H1 (cell line): ENCODE measurements around the gene HDAC3.

Experiments used
- BACH1 ChIP-seq: IDR thresholded peaks from 2 replicates; pipeline ENCODE4 v1.6.1; 2012; ENCODE audit warnings: low read length, improper control_type of control experiment
- EP300 ChIP-seq, 2 experiments: IDR thresholded peaks; 1 replicate in 1 of 2; 2 replicates in 1 of 2; pipeline ENCODE4 v1.6.1; 2011 to 2012; ENCODE audit warnings: low read depth in 2 of 2, low read length in 2 of 2, mild to moderate bottlenecking in 2 of 2, borderline replicate concordance in 1 of 2, inconsistent platforms in 1 of 2, moderate library complexity in 1 of 2
- GABPA ChIP-seq: IDR thresholded peaks from 2 replicates; pipeline ENCODE4 v1.6.1; 2011; ENCODE audit warnings: mild to moderate bottlenecking, low read length, moderate library complexity, borderline replicate concordance; ENCODE audit not compliant: insufficient read depth
- POLR2A ChIP-seq, 2 experiments: IDR thresholded peaks; 1 replicate in 1 of 2; 2 replicates in 1 of 2; pipeline ENCODE4 v1.6.1; 2011; ENCODE audit warnings: low read depth in 2 of 2, low read length in 2 of 2, mild to moderate bottlenecking in 2 of 2; ENCODE audit errors: control extremely low read depth in 1 of 2
- RFX5 ChIP-seq: IDR thresholded peaks from 2 replicates; pipeline ENCODE4 v1.6.1; 2011; ENCODE audit warnings: low read depth, low read length, improper control_type of control experiment, borderline replicate concordance
- TF ChIP-seq, protein P1 (sequence below), 3 experiments: IDR thresholded peaks; 1 replicate in 2 of 3; 2 replicates in 1 of 3; pipeline versions ENCODE4 v1.5.1 to v1.6.1; 2011; ENCODE audit warnings: low read length in 3 of 3, mild to moderate bottlenecking in 3 of 3, inconsistent platforms in 2 of 3, low read depth in 1 of 3, moderate library complexity in 1 of 3; ENCODE audit not compliant: insufficient read depth in 1 of 3; ENCODE audit errors: control extremely low read depth in 1 of 3
- TF ChIP-seq, protein P2 (sequence below): IDR thresholded peaks from 2 replicates; pipeline ENCODE4 v1.6.1; 2011; ENCODE audit warnings: low read depth, mild to moderate bottlenecking, low read length; ENCODE audit not compliant: insufficient read depth
- TF ChIP-seq, protein P3 (sequence below): IDR thresholded peaks from 2 replicates; pipeline ENCODE4 v1.6.1; 2012; ENCODE audit warnings: inconsistent platforms
- TF ChIP-seq, protein P4 (sequence below): IDR thresholded peaks from 2 replicates; pipeline ENCODE4 v1.6.1; 2012; ENCODE audit warnings: low read length, inconsistent platforms

DNA sequence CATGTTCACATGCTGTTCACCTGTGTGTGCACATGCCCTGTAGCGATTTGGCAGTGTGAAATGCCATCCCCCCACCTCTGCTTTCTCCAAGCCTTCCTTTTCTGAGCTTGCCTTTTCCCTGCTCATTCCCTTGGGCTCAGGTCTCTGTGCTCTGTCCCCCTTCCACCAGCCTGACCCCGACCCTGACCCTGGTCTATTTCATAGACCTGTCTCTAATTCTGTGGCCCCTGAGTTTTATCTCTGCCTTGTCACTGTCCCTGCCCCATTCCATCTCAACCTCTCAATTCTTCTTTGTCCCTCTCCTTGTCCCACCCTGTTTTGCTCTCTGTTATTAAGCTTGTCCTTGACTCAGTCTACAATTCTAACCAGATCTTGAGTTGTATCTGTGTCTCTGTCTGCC, 44.6 kb upstream of the HDAC3 start:
- TF ChIP-seq, protein P1, sequence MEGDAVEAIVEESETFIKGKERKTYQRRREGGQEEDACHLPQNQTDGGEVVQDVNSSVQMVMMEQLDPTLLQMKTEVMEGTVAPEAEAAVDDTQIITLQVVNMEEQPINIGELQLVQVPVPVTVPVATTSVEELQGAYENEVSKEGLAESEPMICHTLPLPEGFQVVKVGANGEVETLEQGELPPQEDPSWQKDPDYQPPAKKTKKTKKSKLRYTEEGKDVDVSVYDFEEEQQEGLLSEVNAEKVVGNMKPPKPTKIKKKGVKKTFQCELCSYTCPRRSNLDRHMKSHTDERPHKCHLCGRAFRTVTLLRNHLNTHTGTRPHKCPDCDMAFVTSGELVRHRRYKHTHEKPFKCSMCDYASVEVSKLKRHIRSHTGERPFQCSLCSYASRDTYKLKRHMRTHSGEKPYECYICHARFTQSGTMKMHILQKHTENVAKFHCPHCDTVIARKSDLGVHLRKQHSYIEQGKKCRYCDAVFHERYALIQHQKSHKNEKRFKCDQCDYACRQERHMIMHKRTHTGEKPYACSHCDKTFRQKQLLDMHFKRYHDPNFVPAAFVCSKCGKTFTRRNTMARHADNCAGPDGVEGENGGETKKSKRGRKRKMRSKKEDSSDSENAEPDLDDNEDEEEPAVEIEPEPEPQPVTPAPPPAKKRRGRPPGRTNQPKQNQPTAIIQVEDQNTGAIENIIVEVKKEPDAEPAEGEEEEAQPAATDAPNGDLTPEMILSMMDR (IDR thresholded peaks at IDR 0.05; ENCODE audit: control extremely low read depth in 1 of 3, insufficient read depth in 1 of 3, low read depth in 1 of 3, low read length in 3 of 3), result no peak
- TF ChIP-seq, protein P2, sequence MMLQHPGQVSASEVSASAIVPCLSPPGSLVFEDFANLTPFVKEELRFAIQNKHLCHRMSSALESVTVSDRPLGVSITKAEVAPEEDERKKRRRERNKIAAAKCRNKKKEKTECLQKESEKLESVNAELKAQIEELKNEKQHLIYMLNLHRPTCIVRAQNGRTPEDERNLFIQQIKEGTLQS, result no peak
- TF ChIP-seq, protein P3, sequence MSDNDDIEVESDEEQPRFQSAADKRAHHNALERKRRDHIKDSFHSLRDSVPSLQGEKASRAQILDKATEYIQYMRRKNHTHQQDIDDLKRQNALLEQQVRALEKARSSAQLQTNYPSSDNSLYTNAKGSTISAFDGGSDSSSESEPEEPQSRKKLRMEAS, result no peak
- TF ChIP-seq RFX5 (no peak), BACH1 (no peak), POLR2A (IDR thresholded peaks at IDR 0.05; ENCODE audit: control extremely low read depth in 1 of 2, low read depth in 2 of 2, low read length in 2 of 2) (peak in 1 of 2 experiments; percentile 60; a peak in 1 of 3 replicates), GABPA (no peak), EP300 (IDR thresholded peaks at IDR 0.05; ENCODE audit: borderline replicate concordance in 1 of 2, low read depth in 2 of 2, low read length in 2 of 2) (no peak)
- TF ChIP-seq, protein P4, sequence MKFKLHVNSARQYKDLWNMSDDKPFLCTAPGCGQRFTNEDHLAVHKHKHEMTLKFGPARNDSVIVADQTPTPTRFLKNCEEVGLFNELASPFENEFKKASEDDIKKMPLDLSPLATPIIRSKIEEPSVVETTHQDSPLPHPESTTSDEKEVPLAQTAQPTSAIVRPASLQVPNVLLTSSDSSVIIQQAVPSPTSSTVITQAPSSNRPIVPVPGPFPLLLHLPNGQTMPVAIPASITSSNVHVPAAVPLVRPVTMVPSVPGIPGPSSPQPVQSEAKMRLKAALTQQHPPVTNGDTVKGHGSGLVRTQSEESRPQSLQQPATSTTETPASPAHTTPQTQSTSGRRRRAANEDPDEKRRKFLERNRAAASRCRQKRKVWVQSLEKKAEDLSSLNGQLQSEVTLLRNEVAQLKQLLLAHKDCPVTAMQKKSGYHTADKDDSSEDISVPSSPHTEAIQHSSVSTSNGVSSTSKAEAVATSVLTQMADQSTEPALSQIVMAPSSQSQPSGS, result no peak
